ENCODE data around the gene GPR119. TPM values are rescaled to one million over a fixed set of nuclear protein-coding genes. Genes with fewer than 3 reads are reported as not detected.
"Not testable (repeated sequence)": the region's sequence is repeated elsewhere in the genome, so short reads cannot be mapped to it uniquely, and the experiment has no call there.

The GPR119 gene
- not detected in 2 replicates for total RNA-seq (2014; rRNA removed; shearing (Covaris generic))
- not detected in 2 replicates for polyA plus RNA-seq (2016; fragmentation: Nextera tagmentation; extraction: Ambion mirVana)

GRCh38 chrX:130385520-130385919 is at the start of gene GPR119:
TSS of gene GPR119 (minus strand) at chrX:130385674. CDS start at chrX:130385447, 227 bp downstream.
- Histone ChIP-seq H3K4me3 (no peak within 1 kb of the TSS), H3K27me3 (replicated peaks; ENCODE audit: insufficient read depth) (no peaks in the 10 kb centered on the region), H3K79me2 (ENCODE audit: insufficient read depth) (no peaks in the 10 kb centered on the region), H3K9ac (no peak within 1 kb of the TSS), H3F3A (ENCODE audit: insufficient read depth) (no peaks in the 10 kb centered on the region), H3K4me2 (ENCODE audit: unreplicated experiment) (no peak within 1 kb of the TSS), H4K20me1 (ENCODE audit: insufficient read depth) (no peaks in the 10 kb centered on the region), H3K36me3 (ENCODE audit: low read depth) (no peaks in the 10 kb centered on the region), H3K9me3 (ENCODE audit: low read depth) (no peaks in the 10 kb centered on the region), H3K27ac (no peak within 1 kb of the TSS), H3K9me2 (ENCODE audit: insufficient read depth) (no peaks in the 10 kb centered on the region), H3K4me1 (ENCODE audit: insufficient read depth) (no peaks in the 10 kb centered on the region), H2AFZ (no peak within 1 kb of the TSS)
- WGBS, 2 experiments (ENCODE audit: low coverage in 1 of 2, low lambda C conversion rate in 2 of 2, missing lambda C conversion rate in 2 of 2): 42 to 56% methylated on average over 4 of the region's 4 CpGs
- TF ChIP-seq EZH2 (IDR thresholded peaks at IDR 0.05; ENCODE audit: insufficient read depth, poor library complexity, severe bottlenecking) (no peak), EZH2phosphoT487 (IDR thresholded peaks at IDR 0.05; ENCODE audit: insufficient read depth, low read depth) (no peak)
- in situ Hi-C loops (cut with MboI): no loop called here
- no peak for DNase-seq

GRCh38 chrX:130429236-130429635 is 43.8 kb upstream of the GPR119 start:
- H3K36me3 ChIP-seq (ENCODE audit: low read depth); H3K9me2 ChIP-seq (ENCODE audit: insufficient read depth); DNase-seq; H3K79me2 ChIP-seq (ENCODE audit: insufficient read depth); H3K9ac ChIP-seq; H3K27me3 ChIP-seq (replicated peaks; ENCODE audit: insufficient read depth); H4K20me1 ChIP-seq (ENCODE audit: insufficient read depth); H3F3A ChIP-seq (ENCODE audit: insufficient read depth); H3K9me3 ChIP-seq (ENCODE audit: low read depth); in situ Hi-C loops (cut with MboI); H3K4me2 ChIP-seq (ENCODE audit: unreplicated experiment); H3K27ac ChIP-seq; H3K4me1 ChIP-seq (ENCODE audit: insufficient read depth); H2AFZ ChIP-seq; H3K4me3 ChIP-seq: not testable (repeated sequence)
- WGBS, 2 experiments (ENCODE audit: low coverage in 1 of 2, low lambda C conversion rate in 2 of 2, missing lambda C conversion rate in 2 of 2): 31 to 54% methylated on average over 4 to 5 of the region's 5 CpGs

- Histone ChIP-seq H3K9ac (no peak overlapping the region), H3K4me1 (ENCODE audit: insufficient read depth) (no peaks in the 10 kb centered on the region), H3K27ac (no peak overlapping the region), H2AFZ (no peak overlapping the region), H3K36me3 (ENCODE audit: low read depth) (no peaks in the 10 kb centered on the region), H3K9me3 (ENCODE audit: low read depth) (no peaks in the 10 kb centered on the region), H3K27me3 (replicated peaks; ENCODE audit: insufficient read depth) (no peaks in the 10 kb centered on the region), H3K9me2 (ENCODE audit: insufficient read depth) (no peaks in the 10 kb centered on the region), H3K4me3 (no peak overlapping the region), H3F3A (ENCODE audit: insufficient read depth) (no peaks in the 10 kb centered on the region), H4K20me1 (ENCODE audit: insufficient read depth) (no peaks in the 10 kb centered on the region), H3K79me2 (ENCODE audit: insufficient read depth) (no peaks in the 10 kb centered on the region), H3K4me2 (ENCODE audit: unreplicated experiment) (no peak overlapping the region)
- no peak for TF ChIP-seq EZH2phosphoT487 (IDR thresholded peaks at IDR 0.05; ENCODE audit: insufficient read depth, low read depth)
- TF ChIP-seq EZH2 (IDR thresholded peaks at IDR 0.05; ENCODE audit: insufficient read depth, poor library complexity, severe bottlenecking): no peak
- in situ Hi-C loops (cut with MboI): no loop called here
- DNase-seq: no peak
- 48 to 50% methylated on average over 6 of the region's 6 CpGs for WGBS, 2 experiments (ENCODE audit: low coverage in 1 of 2, low lambda C conversion rate in 2 of 2, missing lambda C conversion rate in 2 of 2)
Measured at GRCh38 chrX:130426531-130426930, 41.1 kb upstream of the GPR119 start.

- Histone ChIP-seq H3K27ac (no peak overlapping the region), H4K20me1 (ENCODE audit: insufficient read depth) (no peaks in the 10 kb centered on the region), H3K4me3 (no peak overlapping the region), H3K9me3 (ENCODE audit: low read depth) (no peaks in the 10 kb centered on the region), H3F3A (ENCODE audit: insufficient read depth) (no peaks in the 10 kb centered on the region), H3K4me1 (ENCODE audit: insufficient read depth) (no peaks in the 10 kb centered on the region), H3K79me2 (ENCODE audit: insufficient read depth) (no peaks in the 10 kb centered on the region), H3K36me3 (ENCODE audit: low read depth) (no peaks in the 10 kb centered on the region), H3K9me2 (ENCODE audit: insufficient read depth) (no peaks in the 10 kb centered on the region), H3K9ac (no peak overlapping the region), H2AFZ (no peak overlapping the region), H3K27me3 (replicated peaks; ENCODE audit: insufficient read depth) (no peaks in the 10 kb centered on the region), H3K4me2 (ENCODE audit: unreplicated experiment) (no peak overlapping the region)
- in situ Hi-C loops (cut with MboI): no loop called here
- TF ChIP-seq EZH2phosphoT487 (IDR thresholded peaks at IDR 0.05; ENCODE audit: insufficient read depth, low read depth) (no peak), EZH2 (IDR thresholded peaks at IDR 0.05; ENCODE audit: insufficient read depth, poor library complexity, severe bottlenecking) (no peak)
- 78 to 94% methylated on average over 2 of the region's 2 CpGs for WGBS, 2 experiments (ENCODE audit: low coverage in 1 of 2, low lambda C conversion rate in 2 of 2, missing lambda C conversion rate in 2 of 2)
- no peak for DNase-seq
Measured at GRCh38 chrX:130419263-130419662, 33.8 kb upstream of the GPR119 start.

- no peaks in the 10 kb centered on the region for H3K9me3 ChIP-seq (ENCODE audit: low read depth)
Measured at GRCh38 chrX:130418740-130419139, 33.3 kb upstream of the GPR119 start.

More at GRCh38 chrX:130418740-130419139, 33.3 kb upstream of the GPR119 start:
- DNase-seq: no peak
- no peaks in the 10 kb centered on the region for H3K79me2 ChIP-seq (ENCODE audit: insufficient read depth)
- no peak overlapping the region for H2AFZ ChIP-seq
- no peak for TF ChIP-seq EZH2 (IDR thresholded peaks at IDR 0.05; ENCODE audit: insufficient read depth, poor library complexity, severe bottlenecking)
- TF ChIP-seq EZH2phosphoT487 (IDR thresholded peaks at IDR 0.05; ENCODE audit: insufficient read depth, low read depth): no peak
- no peak overlapping the region for H3K4me3 ChIP-seq
- no peaks in the 10 kb centered on the region for H3K4me1 ChIP-seq (ENCODE audit: insufficient read depth)
- WGBS, 2 experiments (ENCODE audit: low coverage in 1 of 2, low lambda C conversion rate in 2 of 2, missing lambda C conversion rate in 2 of 2): 61 to 65% methylated on average over 4 of the region's 4 CpGs
- no peaks in the 10 kb centered on the region for H3K27me3 ChIP-seq (replicated peaks; ENCODE audit: insufficient read depth)
- H3F3A ChIP-seq (ENCODE audit: insufficient read depth): no peaks in the 10 kb centered on the region
- no peaks in the 10 kb centered on the region for H3K9me2 ChIP-seq (ENCODE audit: insufficient read depth)
- no peaks in the 10 kb centered on the region for H4K20me1 ChIP-seq (ENCODE audit: insufficient read depth)
- H3K36me3 ChIP-seq (ENCODE audit: low read depth): no peaks in the 10 kb centered on the region
- in situ Hi-C loops (cut with MboI): no loop called here
- no peak overlapping the region for H3K27ac ChIP-seq
- H3K9ac ChIP-seq: no peak overlapping the region
- no peak overlapping the region for H3K4me2 ChIP-seq (ENCODE audit: unreplicated experiment)

Measured in GM23248 (cell line).